Testis (tissue), 2 donors: ENCODE results near the gene NOC3L.

Source experiments
- CTCF ChIP-seq, 3 experiments: fragments of 450-650 bp in 2 of 3; fragments of 200-600 bp in 1 of 3; sonication (generic) in 1 of 3; IDR thresholded peaks; one replicate each; pipeline ENCODE4 v1.5.1; 2016 to 2019; ENCODE audit warnings: antibody characterized with exemption in 3 of 3, mild to moderate bottlenecking in 2 of 3, moderate library complexity in 1 of 3
- POLR2A ChIP-seq: fragments of 450-650 bp; IDR thresholded peaks from one replicate; pipeline ENCODE4 v1.6.1; 2017; ENCODE audit warnings: antibody characterized with exemption, mild to moderate bottlenecking, moderate library complexity

- TF ChIP-seq CTCF (IDR thresholded peaks at IDR 0.05) (no peak), POLR2A (no peak)
Observed at GRCh38 chr10:94288361-94289101, 74.2 kb downstream of the NOC3L start.
